ENCODE data around the gene MTERF2.
A peak's percentile ranks its signal among the peaks of the same experiment; 100 is the strongest.

Gene MTERF2

GRCh38 chr12:106964526-106964925, 22.4 kb downstream of the MTERF2 start:
- Histone ChIP-seq H3K9ac (no peak overlapping the region), H3K4me1 (ENCODE audit: low read depth, poor library complexity, severe bottlenecking) (no peaks in the 10 kb centered on the region), H3K36me3 (ENCODE audit: insufficient read depth) (no peaks in the 10 kb centered on the region), H3K4me2 (no peak overlapping the region), H3K27me3 (ENCODE audit: insufficient read depth, low read depth) (no peaks in the 10 kb centered on the region), H2AFZ (ENCODE audit: low read depth) (no peak overlapping the region), H3K79me2 (ENCODE audit: insufficient read depth, low read depth) (no peaks in the 10 kb centered on the region), H3K27ac (no peak overlapping the region), H4K20me1 (ENCODE audit: insufficient read depth) (no peaks in the 10 kb centered on the region), H3K4me3 (IDR thresholded peaks at IDR 0.05; ENCODE audit: insufficient read depth, low read depth, low read length) (no peak overlapping the region)
- no peak for TF ChIP-seq CTCF (conservative IDR thresholded peaks at IDR 0.05; ENCODE audit: low read depth, low read length)

DNA sequence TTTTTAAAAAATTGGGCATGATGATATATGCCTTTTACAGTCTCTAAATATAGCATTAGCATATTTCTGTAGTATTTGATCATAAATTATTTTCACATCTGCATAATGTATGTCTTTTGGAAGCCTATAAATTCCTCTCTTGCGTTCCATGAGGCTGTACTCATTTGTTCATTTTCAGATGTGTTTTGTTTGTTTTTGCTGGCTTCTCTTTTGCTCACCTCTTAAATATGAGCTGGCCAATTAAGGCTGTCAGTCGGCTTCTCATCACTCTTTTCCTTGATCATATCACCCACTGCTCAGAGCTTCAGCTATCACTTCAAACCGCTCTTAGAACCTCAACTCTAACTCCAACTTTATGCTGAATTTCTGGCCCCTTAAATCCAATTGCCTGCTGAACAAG, 24.7 kb downstream of the MTERF2 start:
- Histone ChIP-seq H3K4me1 (ENCODE audit: low read depth, poor library complexity, severe bottlenecking) (peaks cover 6% of the 10 kb centered on the region), H3K9ac (no peak overlapping the region), H3K79me2 (ENCODE audit: insufficient read depth, low read depth) (no peaks in the 10 kb centered on the region), H3K4me2 (no peak overlapping the region), H4K20me1 (ENCODE audit: insufficient read depth) (no peaks in the 10 kb centered on the region), H2AFZ (ENCODE audit: low read depth) (no peak overlapping the region), H3K4me3 (IDR thresholded peaks at IDR 0.05; ENCODE audit: insufficient read depth, low read depth, low read length) (no peak overlapping the region), H3K27me3 (ENCODE audit: insufficient read depth, low read depth) (no peaks in the 10 kb centered on the region), H3K36me3 (ENCODE audit: insufficient read depth) (no peaks in the 10 kb centered on the region), H3K27ac (no peak overlapping the region)
- no peak for TF ChIP-seq CTCF (conservative IDR thresholded peaks at IDR 0.05; ENCODE audit: low read depth, low read length)

- H3K79me2 ChIP-seq (ENCODE audit: insufficient read depth, low read depth), result no peaks in the 10 kb centered on the region
- no peak overlapping the region for H3K4me3 ChIP-seq (IDR thresholded peaks at IDR 0.05; ENCODE audit: insufficient read depth, low read depth, low read length)
- no peak overlapping the region for H3K4me2 ChIP-seq
- no peak for TF ChIP-seq CTCF (conservative IDR thresholded peaks at IDR 0.05; ENCODE audit: low read depth, low read length)
- no peak overlapping the region for H2AFZ ChIP-seq (ENCODE audit: low read depth)
- peaks cover 6% of the 10 kb centered on the region for H3K4me1 ChIP-seq (ENCODE audit: low read depth, poor library complexity, severe bottlenecking)
- no peaks in the 10 kb centered on the region for H3K27me3 ChIP-seq (ENCODE audit: insufficient read depth, low read depth)
- no peaks in the 10 kb centered on the region for H3K36me3 ChIP-seq (ENCODE audit: insufficient read depth)
- no peak overlapping the region for H3K9ac ChIP-seq
- no peaks in the 10 kb centered on the region for H4K20me1 ChIP-seq (ENCODE audit: insufficient read depth)
- no peak overlapping the region for H3K27ac ChIP-seq
Observed at GRCh38 chr12:106960443-106960842, 26.5 kb downstream of the MTERF2 start.

DNA sequence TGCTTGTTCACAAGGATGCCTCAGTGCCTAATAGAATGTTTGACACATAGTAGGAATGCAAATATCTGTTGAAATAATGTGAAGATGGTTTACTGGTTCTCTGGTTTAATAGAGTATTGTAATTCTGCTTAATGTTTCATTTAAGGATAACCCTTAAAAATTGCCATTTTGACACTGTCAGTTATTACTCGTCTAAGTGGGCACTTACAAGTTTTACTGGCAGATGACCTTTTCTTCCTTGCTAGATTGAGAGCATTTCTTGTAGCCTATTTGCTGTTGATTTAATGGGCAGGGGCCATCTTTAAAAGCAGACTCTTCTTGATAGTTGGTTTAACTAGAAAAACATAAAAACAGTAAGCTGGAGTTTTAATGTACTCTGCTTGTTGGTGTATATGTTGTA, 29.4 kb downstream of the MTERF2 start:
- Histone ChIP-seq H3K9ac (peak overlapping the region; percentile 57; the same call in 1 of the 2 replicates), H3K27ac (no peak overlapping the region), H3K79me2 (ENCODE audit: insufficient read depth, low read depth) (no peaks in the 10 kb centered on the region), H3K4me1 (ENCODE audit: low read depth, poor library complexity, severe bottlenecking) (peaks cover 6% of the 10 kb centered on the region), H2AFZ (ENCODE audit: low read depth) (peak overlapping the region; percentile 81; the same call in 1 of the 2 replicates), H3K4me3 (IDR thresholded peaks at IDR 0.05; ENCODE audit: insufficient read depth, low read depth, low read length) (no peak overlapping the region), H4K20me1 (ENCODE audit: insufficient read depth) (no peaks in the 10 kb centered on the region), H3K36me3 (ENCODE audit: insufficient read depth) (no peaks in the 10 kb centered on the region), H3K4me2 (peak overlapping the region; percentile 59), H3K27me3 (ENCODE audit: insufficient read depth, low read depth) (no peaks in the 10 kb centered on the region)
- TF ChIP-seq CTCF (conservative IDR thresholded peaks at IDR 0.05; ENCODE audit: low read depth, low read length), result no peak

All from KMS-11 (cell line).